Esophagus squamous epithelium (tissue), 4 donors: ENCODE measurements around the gene ASTN2.

Experiments
- CTCF ChIP-seq, 6 experiments: fragments of 450-650 bp in 4 of 6; fragments of 200-600 bp in 2 of 6; sonication (generic) in 2 of 6; IDR thresholded peaks; one replicate each; pipeline ENCODE4 v1.5.1; 2016 to 2019; ENCODE audit warnings: antibody characterized with exemption in 6 of 6, mild to moderate bottlenecking in 4 of 6, moderate library complexity in 4 of 6
- POLR2A ChIP-seq, 4 donors: fragments of 450-650 bp; IDR thresholded peaks; one replicate each; pipeline ENCODE4 v1.6.1; 2017; ENCODE audit warnings: antibody characterized with exemption in 4 of 4, mild to moderate bottlenecking in 4 of 4, moderate library complexity in 3 of 4

- TF ChIP-seq CTCF (IDR thresholded peaks at IDR 0.05) (no peak), POLR2A (IDR thresholded peaks at IDR 0.05) (no peak)
These were observed 195.9 kb downstream of the ASTN2 start for GRCh38 chr9:117218951-117219350.
